MM.1S (cell line): ENCODE data around the gene PCGF5.
"Not testable (repeated sequence)": the region's sequence is repeated elsewhere in the genome, so short reads cannot be mapped to it uniquely, and the experiment has no call there.

Experiments used
- DNase-seq: peaks from one replicate; pipeline ENCODE4 v3.0.0-alpha.2; 2015
- H2AFZ ChIP-seq: fragments of 300-600 bp; sonication (generic); 2 replicates; pipeline ENCODE4 v1.6.0; 2016; ENCODE audit warnings: antibody characterized with exemption, low read length
- H3F3A ChIP-seq: fragments of 300-600 bp; sonication (generic); 2 replicates; pipeline ENCODE4 v1.6.1; 2016; ENCODE audit warnings: mild to moderate bottlenecking, antibody characterized with exemption, low read length, moderate library complexity, mixed read lengths; ENCODE audit not compliant: insufficient read depth
- H3K27ac ChIP-seq: fragments of 300-600 bp; sonication (generic); 2 replicates; pipeline ENCODE4 v1.5.1; 2016; ENCODE audit warnings: mild to moderate bottlenecking, low read length
- H3K27me3 ChIP-seq: fragments of 300-600 bp; sonication (generic); replicated peaks from 2 replicates; pipeline ENCODE4 v1.6.0; 2016; ENCODE audit warnings: low read length; ENCODE audit not compliant: insufficient read depth
- H3K36me3 ChIP-seq: fragments of 300-600 bp; sonication (generic); replicated peaks from 2 replicates; pipeline ENCODE4 v1.6.1; 2016; ENCODE audit warnings: mild to moderate bottlenecking, low read length, mixed read lengths; ENCODE audit not compliant: insufficient read depth
- H3K4me1 ChIP-seq: fragments of 300-600 bp; sonication (generic); 2 replicates; pipeline ENCODE4 v1.6.1; 2016; ENCODE audit warnings: low read length, mixed read lengths
- H3K4me2 ChIP-seq: fragments of 300-600 bp; sonication (generic); 2 replicates; pipeline ENCODE4 v1.6.0; 2016; ENCODE audit warnings: low read depth, low read length
- H3K4me3 ChIP-seq: fragments of 300-600 bp; sonication (generic); 2 replicates; pipeline ENCODE4 v1.5.1; 2016; ENCODE audit warnings: low read length, mixed read lengths
- H3K79me2 ChIP-seq: fragments of 300-600 bp; sonication (generic); 2 replicates; pipeline ENCODE4 v1.6.1; 2016; ENCODE audit warnings: mixed run types, low read length, mixed read lengths
- H3K9ac ChIP-seq: fragments of 300-600 bp; sonication (generic); 2 replicates; pipeline ENCODE4 v1.6.1; 2016; ENCODE audit warnings: low read length, mixed read lengths
- H3K9me2 ChIP-seq: fragments of 300-600 bp; sonication (generic); replicated peaks from 2 replicates; pipeline ENCODE4 v1.6.1; 2016; ENCODE audit warnings: mild to moderate bottlenecking, low read length, mixed read lengths; ENCODE audit not compliant: insufficient read depth
- H3K9me3 ChIP-seq: fragments of 300-600 bp; sonication (generic); replicated peaks from 2 replicates; pipeline ENCODE4 v1.6.1; 2016; ENCODE audit warnings: mild to moderate bottlenecking, low read length, mixed read lengths; ENCODE audit not compliant: insufficient read depth
- H4K20me1 ChIP-seq: fragments of 300-600 bp; sonication (generic); 2 replicates; pipeline ENCODE4 v1.6.1; 2016; ENCODE audit warnings: mild to moderate bottlenecking, low read length, moderate library complexity, mixed read lengths; ENCODE audit not compliant: insufficient read depth
- CTCF ChIP-seq: fragments of 300-600 bp; sonication (generic); IDR thresholded peaks from 2 replicates; pipeline ENCODE4 v1.5.1; 2016; ENCODE audit warnings: antibody characterized with exemption, low read length, mixed read lengths
- EZH2 ChIP-seq: fragments of 300-600 bp; sonication (generic); optimal IDR thresholded peaks from 2 replicates; pipeline ENCODE3; 2017; ENCODE audit warnings: low read depth, mild to moderate bottlenecking, antibody characterized with exemption, low read length, mixed read lengths
- EZH2phosphoT487 ChIP-seq: fragments of 300-600 bp; sonication (generic); IDR thresholded peaks from 2 replicates; pipeline ENCODE4 v1.6.1; 2018; ENCODE audit warnings: antibody characterized with exemption, low read length

The PCGF5 gene

GRCh38 chr10:91299999-91300575 lies 79.6 kb downstream of the PCGF5 start:
- TF ChIP-seq CTCF: no peak
- TF ChIP-seq EZH2phosphoT487: no peak
- Histone ChIP-seq H3K4me3 (no peak overlapping the region), H4K20me1 (no peaks in the 10 kb centered on the region), H3K27ac (no peak overlapping the region), H2AFZ (no peak overlapping the region), H3K4me1 (peaks cover 11% of the 10 kb centered on the region; the same call in 1 of the 2 replicates), H3K4me2 (no peak overlapping the region), H3F3A (no peaks in the 10 kb centered on the region), H3K9me3 (no peaks in the 10 kb centered on the region), H3K9ac (no peak overlapping the region), H3K27me3 (no peaks in the 10 kb centered on the region), H3K9me2 (no peaks in the 10 kb centered on the region), H3K79me2 (no peaks in the 10 kb centered on the region), H3K36me3 (no peaks in the 10 kb centered on the region)
- no peak for DNase-seq

- not testable (repeated sequence) for H3K9ac ChIP-seq, H3K4me3 ChIP-seq, H3K27ac ChIP-seq, H3K9me3 ChIP-seq, H3K36me3 ChIP-seq, DNase-seq, H3K4me2 ChIP-seq, H3K4me1 ChIP-seq, H4K20me1 ChIP-seq, H3K9me2 ChIP-seq, H3F3A ChIP-seq, H3K79me2 ChIP-seq, H2AFZ ChIP-seq, H3K27me3 ChIP-seq
These were observed 82.5 kb downstream of the PCGF5 start for GRCh38 chr10:91302946-91303345.

GRCh38 chr10:91305979-91306378 lies 85.5 kb downstream of the PCGF5 start:
- H3K4me3 ChIP-seq, H3K36me3 ChIP-seq, H2AFZ ChIP-seq: not testable (repeated sequence)

GRCh38 chr10:91307489-91307888 lies 87.0 kb downstream of the PCGF5 start:
- H3F3A ChIP-seq: no peaks in the 10 kb centered on the region
- no peak overlapping the region for H3K9ac ChIP-seq
- DNase-seq: no peak
- no peaks in the 10 kb centered on the region for H3K9me2 ChIP-seq
- no peaks in the 10 kb centered on the region for H3K36me3 ChIP-seq
- H3K4me2 ChIP-seq: no peak overlapping the region
- H4K20me1 ChIP-seq: no peaks in the 10 kb centered on the region
- H2AFZ ChIP-seq: no peak overlapping the region
- TF ChIP-seq EZH2phosphoT487 (no peak), EZH2 (no peak)
- no peaks in the 10 kb centered on the region for H3K4me1 ChIP-seq
- H3K79me2 ChIP-seq: no peaks in the 10 kb centered on the region
- no peak overlapping the region for H3K27ac ChIP-seq
- no peaks in the 10 kb centered on the region for H3K27me3 ChIP-seq
- H3K4me3 ChIP-seq: no peak overlapping the region
- H3K9me3 ChIP-seq: no peaks in the 10 kb centered on the region

More at GRCh38 chr10:91305979-91306378, 85.5 kb downstream of the PCGF5 start:
- not testable (repeated sequence) for H3K4me2 ChIP-seq, H4K20me1 ChIP-seq, H3K27me3 ChIP-seq, H3K79me2 ChIP-seq, H3K4me1 ChIP-seq, H3K9me2 ChIP-seq, H3K27ac ChIP-seq, H3K9me3 ChIP-seq, H3K9ac ChIP-seq, DNase-seq, H3F3A ChIP-seq

GRCh38 chr10:91309711-91310110 lies 89.2 kb downstream of the PCGF5 start:
- no peaks in the 10 kb centered on the region for H3F3A ChIP-seq
- H3K9me2 ChIP-seq: no peaks in the 10 kb centered on the region
- no peak overlapping the region for H3K27ac ChIP-seq
- no peaks in the 10 kb centered on the region for H4K20me1 ChIP-seq
- TF ChIP-seq EZH2 (no peak), CTCF (no peak), EZH2phosphoT487 (no peak)
- H3K4me2 ChIP-seq: no peak overlapping the region
- no peak overlapping the region for H3K4me3 ChIP-seq
- H3K79me2 ChIP-seq: no peaks in the 10 kb centered on the region
- no peaks in the 10 kb centered on the region for H3K9me3 ChIP-seq
- no peak overlapping the region for H3K9ac ChIP-seq
- no peaks in the 10 kb centered on the region for H3K4me1 ChIP-seq
- H2AFZ ChIP-seq: no peak overlapping the region
- H3K27me3 ChIP-seq: no peaks in the 10 kb centered on the region
- no peaks in the 10 kb centered on the region for H3K36me3 ChIP-seq
- DNase-seq: no peak
